ENCODE data around the gene RNF112.

DNA sequence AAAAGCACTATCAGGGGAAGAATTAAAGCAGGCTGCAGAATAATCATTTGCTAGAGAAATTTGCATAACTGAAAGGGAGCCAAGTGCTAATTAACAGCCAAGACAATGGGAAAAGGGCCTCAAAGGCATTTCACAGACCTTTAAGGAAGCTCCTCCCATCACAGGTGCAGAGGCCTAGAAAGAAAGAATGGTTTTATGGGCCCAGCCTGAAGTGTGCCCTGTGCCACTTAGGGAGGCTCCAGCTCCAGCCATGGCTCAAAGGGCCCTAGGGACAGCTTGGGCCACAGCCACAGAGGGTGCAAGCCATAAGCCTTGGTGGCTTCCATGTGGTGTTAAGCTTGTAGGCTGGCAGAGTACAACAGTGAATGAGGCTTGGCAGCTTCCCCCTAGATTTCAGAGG lies 50.1 kb downstream of the RNF112 start:
- TF ChIP-seq EZH2phosphoT487 (IDR thresholded peaks at IDR 0.05; ENCODE audit: insufficient read depth, low read depth) (no peak), EZH2 (IDR thresholded peaks at IDR 0.05; ENCODE audit: insufficient read depth, poor library complexity, severe bottlenecking) (no peak)

Data from GM23248 (cell line).